ENCODE measurements around the gene GIMAP2. TPM values are rescaled to one million over a fixed set of nuclear protein-coding genes. Genes with fewer than 3 reads are reported as not detected.

The GIMAP2 gene
- total and polyA plus RNA-seq, 9 of the 15 experiments (the other 6 are each of a cell fraction or from before 2014, with no cell fraction given) = 0.37 to 1.8 (median 1.2) TPM

DNA sequence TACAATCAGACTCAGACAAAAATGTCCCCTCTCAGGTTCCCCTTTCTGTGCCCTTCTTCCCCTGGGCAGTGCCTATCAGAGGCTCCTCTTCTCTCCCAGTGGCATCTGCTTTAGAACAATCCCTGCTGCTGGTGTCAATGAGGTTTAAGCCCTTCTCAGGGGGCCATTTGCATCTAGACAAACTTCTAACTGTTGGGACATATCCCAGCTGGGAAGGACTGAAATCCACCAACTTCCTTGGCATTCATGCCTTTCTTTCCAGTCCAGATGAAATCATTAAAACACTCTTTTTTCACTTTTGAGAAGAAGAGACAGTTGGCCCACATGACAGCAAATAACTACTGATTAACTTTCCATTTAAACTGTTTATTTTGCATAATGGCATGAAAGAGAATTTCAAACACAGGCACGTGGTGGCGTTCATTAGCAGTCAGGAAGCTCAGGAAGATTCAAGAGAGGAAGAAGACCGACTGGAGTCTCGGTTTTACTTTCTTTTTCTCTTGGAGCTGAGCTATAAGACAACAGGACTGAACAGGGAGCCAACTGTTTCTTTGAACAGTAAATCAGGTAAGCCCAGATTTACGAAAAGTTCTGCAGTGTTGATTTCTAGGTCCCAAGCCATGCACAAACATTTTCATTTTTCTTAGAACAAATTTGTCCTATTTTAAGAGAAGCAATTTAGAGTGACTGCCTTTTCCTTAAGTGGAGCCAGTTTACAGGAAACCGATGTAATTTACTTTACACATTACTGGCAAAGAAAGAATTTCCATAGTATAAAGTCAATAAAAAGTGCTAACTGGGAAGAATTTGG lies at the start of gene GIMAP2 (continued):
- TF ChIP-seq ETV5 (CRISPR knock-in tag; IDR thresholded peaks at IDR 0.05; ENCODE audit: low read depth) (no peak), YBX1 (IDR thresholded peaks at IDR 0.05) (no peak), ATF1 (CRISPR knock-in tag; IDR thresholded peaks at IDR 0.05) (no peak), ATF1 (tag; IDR thresholded peaks at IDR 0.05) (no peak), MEF2D (tag; conservative IDR thresholded peaks at IDR 0.05; ENCODE audit: low read depth) (no peak), CHD4 (IDR thresholded peaks at IDR 0.05; ENCODE audit: insufficient read depth, insufficient replicate concordance, low read depth, low read length, poor library complexity, severe bottlenecking) (no peak), MEF2A (IDR thresholded peaks at IDR 0.05; ENCODE audit: control insufficient read depth, low read depth, low read length) (no peak), ZNF561 (CRISPR knock-in tag; conservative IDR thresholded peaks at IDR 0.05) (no peak), SAFB2 (IDR thresholded peaks at IDR 0.05; ENCODE audit: borderline replicate concordance, low read depth, low read length, severe bottlenecking) (no peak), GTF2F1 (IDR thresholded peaks at IDR 0.05; ENCODE audit: low read depth, low read length) (no peak), CSDE1 (IDR thresholded peaks at IDR 0.05) (no peak)
- TF ChIP-seq, protein P1, sequence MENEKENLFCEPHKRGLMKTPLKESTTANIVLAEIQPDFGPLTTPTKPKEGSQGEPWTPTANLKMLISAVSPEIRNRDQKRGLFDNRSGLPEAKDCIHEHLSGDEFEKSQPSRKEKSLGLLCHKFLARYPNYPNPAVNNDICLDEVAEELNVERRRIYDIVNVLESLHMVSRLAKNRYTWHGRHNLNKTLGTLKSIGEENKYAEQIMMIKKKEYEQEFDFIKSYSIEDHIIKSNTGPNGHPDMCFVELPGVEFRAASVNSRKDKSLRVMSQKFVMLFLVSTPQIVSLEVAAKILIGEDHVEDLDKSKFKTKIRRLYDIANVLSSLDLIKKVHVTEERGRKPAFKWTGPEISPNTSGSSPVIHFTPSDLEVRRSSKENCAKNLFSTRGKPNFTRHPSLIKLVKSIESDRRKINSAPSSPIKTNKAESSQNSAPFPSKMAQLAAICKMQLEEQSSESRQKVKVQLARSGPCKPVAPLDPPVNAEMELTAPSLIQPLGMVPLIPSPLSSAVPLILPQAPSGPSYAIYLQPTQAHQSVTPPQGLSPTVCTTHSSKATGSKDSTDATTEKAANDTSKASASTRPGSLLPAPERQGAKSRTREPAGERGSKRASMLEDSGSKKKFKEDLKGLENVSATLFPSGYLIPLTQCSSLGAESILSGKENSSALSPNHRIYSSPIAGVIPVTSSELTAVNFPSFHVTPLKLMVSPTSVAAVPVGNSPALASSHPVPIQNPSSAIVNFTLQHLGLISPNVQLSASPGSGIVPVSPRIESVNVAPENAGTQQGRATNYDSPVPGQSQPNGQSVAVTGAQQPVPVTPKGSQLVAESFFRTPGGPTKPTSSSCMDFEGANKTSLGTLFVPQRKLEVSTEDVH (IDR thresholded peaks at IDR 0.05; ENCODE audit: low read depth, partially characterized antibody) = no peak
- TF ChIP-seq, protein P2, sequence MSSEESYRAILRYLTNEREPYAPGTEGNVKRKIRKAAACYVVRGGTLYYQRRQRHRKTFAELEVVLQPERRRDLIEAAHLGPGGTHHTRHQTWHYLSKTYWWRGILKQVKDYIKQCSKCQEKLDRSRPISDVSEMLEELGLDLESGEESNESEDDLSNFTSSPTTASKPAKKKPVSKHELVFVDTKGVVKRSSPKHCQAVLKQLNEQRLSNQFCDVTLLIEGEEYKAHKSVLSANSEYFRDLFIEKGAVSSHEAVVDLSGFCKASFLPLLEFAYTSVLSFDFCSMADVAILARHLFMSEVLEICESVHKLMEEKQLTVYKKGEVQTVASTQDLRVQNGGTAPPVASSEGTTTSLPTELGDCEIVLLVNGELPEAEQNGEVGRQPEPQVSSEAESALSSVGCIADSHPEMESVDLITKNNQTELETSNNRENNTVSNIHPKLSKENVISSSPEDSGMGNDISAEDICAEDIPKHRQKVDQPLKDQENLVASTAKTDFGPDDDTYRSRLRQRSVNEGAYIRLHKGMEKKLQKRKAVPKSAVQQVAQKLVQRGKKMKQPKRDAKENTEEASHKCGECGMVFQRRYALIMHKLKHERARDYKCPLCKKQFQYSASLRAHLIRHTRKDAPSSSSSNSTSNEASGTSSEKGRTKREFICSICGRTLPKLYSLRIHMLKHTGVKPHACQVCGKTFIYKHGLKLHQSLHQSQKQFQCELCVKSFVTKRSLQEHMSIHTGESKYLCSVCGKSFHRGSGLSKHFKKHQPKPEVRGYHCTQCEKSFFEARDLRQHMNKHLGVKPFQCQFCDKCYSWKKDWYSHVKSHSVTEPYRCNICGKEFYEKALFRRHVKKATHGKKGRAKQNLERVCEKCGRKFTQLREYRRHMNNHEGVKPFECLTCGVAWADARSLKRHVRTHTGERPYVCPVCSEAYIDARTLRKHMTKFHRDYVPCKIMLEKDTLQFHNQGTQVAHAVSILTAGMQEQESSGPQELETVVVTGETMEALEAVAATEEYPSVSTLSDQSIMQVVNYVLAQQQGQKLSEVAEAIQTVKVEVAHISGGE (CRISPR knock-in tag; IDR thresholded peaks at IDR 0.05) = peak in 1 of 3 experiments; percentile 37; a peak in 1 of 6 replicates
- TF ChIP-seq, protein P3, sequence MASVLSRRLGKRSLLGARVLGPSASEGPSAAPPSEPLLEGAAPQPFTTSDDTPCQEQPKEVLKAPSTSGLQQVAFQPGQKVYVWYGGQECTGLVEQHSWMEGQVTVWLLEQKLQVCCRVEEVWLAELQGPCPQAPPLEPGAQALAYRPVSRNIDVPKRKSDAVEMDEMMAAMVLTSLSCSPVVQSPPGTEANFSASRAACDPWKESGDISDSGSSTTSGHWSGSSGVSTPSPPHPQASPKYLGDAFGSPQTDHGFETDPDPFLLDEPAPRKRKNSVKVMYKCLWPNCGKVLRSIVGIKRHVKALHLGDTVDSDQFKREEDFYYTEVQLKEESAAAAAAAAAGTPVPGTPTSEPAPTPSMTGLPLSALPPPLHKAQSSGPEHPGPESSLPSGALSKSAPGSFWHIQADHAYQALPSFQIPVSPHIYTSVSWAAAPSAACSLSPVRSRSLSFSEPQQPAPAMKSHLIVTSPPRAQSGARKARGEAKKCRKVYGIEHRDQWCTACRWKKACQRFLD (CRISPR knock-in tag; IDR thresholded peaks at IDR 0.05) = 0 out of 2 replicates have a peak, but pooled peaks have one; percentile 6
- TF ChIP-seq, protein P4, sequence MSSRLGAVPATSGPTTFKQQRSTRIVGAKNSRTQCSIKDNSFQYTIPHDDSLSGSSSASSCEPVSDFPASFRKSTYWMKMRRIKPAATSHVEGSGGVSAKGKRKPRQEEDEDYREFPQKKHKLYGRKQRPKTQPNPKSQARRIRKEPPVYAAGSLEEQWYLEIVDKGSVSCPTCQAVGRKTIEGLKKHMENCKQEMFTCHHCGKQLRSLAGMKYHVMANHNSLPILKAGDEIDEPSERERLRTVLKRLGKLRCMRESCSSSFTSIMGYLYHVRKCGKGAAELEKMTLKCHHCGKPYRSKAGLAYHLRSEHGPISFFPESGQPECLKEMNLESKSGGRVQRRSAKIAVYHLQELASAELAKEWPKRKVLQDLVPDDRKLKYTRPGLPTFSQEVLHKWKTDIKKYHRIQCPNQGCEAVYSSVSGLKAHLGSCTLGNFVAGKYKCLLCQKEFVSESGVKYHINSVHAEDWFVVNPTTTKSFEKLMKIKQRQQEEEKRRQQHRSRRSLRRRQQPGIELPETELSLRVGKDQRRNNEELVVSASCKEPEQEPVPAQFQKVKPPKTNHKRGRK (tag; IDR thresholded peaks at IDR 0.05) = no peak

Measured in K562 (cell line).